GM12891 (cell line): ENCODE measurements around the gene ZBTB43.

ENCODE experiments used
- POLR2A ChIP-seq: IDR thresholded peaks from 2 replicates; pipeline ENCODE4 v1.6.1; 2011; ENCODE audit warnings: low read depth, low read length, control low read depth
- POLR2AphosphoS5 ChIP-seq: IDR thresholded peaks from 2 replicates; pipeline ENCODE4 v1.6.1; 2011; ENCODE audit warnings: low read depth, low read length, control low read depth
- POU2F2 ChIP-seq: IDR thresholded peaks from 2 replicates; pipeline ENCODE4 v1.6.1; 2011; ENCODE audit warnings: low read depth, mild to moderate bottlenecking, control low read depth, low read length, moderate library complexity
- SPI1 ChIP-seq: IDR thresholded peaks from 2 replicates; pipeline ENCODE4 v1.6.1; 2011; ENCODE audit warnings: low read depth, low read length, control low read depth
- TAF1 ChIP-seq: IDR thresholded peaks from 2 replicates; pipeline ENCODE4 v1.6.1; 2011; ENCODE audit warnings: low read depth, low read length, control low read depth

DNA sequence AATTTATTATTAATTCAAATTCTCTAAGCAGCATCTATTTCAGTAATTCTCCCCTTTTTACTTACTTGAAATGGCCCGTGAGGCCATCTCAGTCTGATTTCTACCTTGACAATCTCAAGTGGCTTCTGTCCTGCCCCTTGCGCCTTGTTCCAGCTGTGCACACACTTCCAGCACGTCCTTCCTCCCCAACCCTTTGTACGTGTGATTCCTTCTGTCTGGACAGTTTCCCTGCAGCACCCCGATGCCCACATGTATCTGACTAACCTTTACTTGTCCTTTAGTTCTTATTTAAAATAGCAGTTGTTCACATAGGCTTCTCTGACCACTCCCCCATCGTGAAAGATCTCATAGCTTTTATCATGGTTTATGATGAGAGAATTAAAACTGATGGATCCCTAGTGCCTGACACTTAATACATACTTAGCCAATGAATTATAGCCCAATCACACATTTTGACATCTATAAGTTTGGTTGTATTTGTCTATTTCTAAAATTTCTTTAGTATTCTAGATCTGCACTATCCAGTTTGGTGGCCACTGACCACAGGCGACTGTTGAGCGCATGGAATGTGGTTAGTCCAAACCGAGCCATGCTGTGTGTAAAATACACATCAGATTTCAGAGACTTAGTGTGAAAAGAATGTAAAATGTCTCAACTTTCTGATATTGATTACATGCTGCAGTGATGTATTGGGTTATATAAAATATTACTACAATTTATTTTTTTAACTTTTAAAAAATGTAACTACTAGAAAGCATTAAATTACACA is 69.9 kb downstream of the ZBTB43 start:
- TF ChIP-seq POLR2AphosphoS5 (no peak), POLR2A (no peak), TAF1 (no peak), POU2F2 (no peak), SPI1 (no peak)
